Tibial nerve (tissue), 4 donors: Measurements from ENCODE around the gene MSI2.

Experiments
- EP300 ChIP-seq, 2 donors: sonication (generic); formaldehyde crosslinking; IDR thresholded peaks; one replicate each; pipeline ENCODE4 v1.6.1; 2017; ENCODE audit warnings: antibody characterized with exemption in 2 of 2, mild to moderate bottlenecking in 1 of 2
- POLR2A ChIP-seq, 2 donors: fragments of 450-650 bp; IDR thresholded peaks; one replicate each; pipeline ENCODE4 v1.6.1; 2017; ENCODE audit warnings: antibody characterized with exemption in 2 of 2, mild to moderate bottlenecking in 2 of 2, moderate library complexity in 2 of 2
- TF ChIP-seq, protein P1 (sequence below), 5 experiments: fragments of 200-600 bp in 3 of 5; fragments of 450-650 bp in 2 of 5; sonication (generic) in 3 of 5; IDR thresholded peaks; one replicate each; pipeline ENCODE4 v1.5.1; 2016 to 2019; ENCODE audit warnings: antibody characterized with exemption in 5 of 5, mild to moderate bottlenecking in 3 of 5, moderate library complexity in 2 of 5

DNA sequence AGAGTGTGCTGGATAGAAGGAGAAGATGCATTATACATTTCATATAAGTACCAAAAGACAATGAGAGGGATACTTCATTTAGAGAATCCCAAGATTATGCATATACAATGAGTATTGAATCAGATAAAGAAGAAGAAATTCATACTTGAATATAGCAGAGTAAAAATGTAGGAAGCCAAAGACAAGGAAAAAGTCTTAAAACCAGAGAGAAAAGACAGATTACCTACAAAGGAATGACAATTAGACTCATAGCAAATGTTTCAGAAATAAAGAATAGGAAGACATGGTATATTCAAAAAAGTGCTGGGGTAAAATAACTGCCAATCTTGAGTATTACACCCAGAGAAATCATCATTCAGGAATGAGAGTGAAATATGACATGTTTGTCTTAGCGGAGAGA, 6.8 kb upstream of the MSI2 start:
- TF ChIP-seq POLR2A (IDR thresholded peaks at IDR 0.05) (no peak), EP300 (IDR thresholded peaks at IDR 0.05) (no peak)
- TF ChIP-seq, protein P1, sequence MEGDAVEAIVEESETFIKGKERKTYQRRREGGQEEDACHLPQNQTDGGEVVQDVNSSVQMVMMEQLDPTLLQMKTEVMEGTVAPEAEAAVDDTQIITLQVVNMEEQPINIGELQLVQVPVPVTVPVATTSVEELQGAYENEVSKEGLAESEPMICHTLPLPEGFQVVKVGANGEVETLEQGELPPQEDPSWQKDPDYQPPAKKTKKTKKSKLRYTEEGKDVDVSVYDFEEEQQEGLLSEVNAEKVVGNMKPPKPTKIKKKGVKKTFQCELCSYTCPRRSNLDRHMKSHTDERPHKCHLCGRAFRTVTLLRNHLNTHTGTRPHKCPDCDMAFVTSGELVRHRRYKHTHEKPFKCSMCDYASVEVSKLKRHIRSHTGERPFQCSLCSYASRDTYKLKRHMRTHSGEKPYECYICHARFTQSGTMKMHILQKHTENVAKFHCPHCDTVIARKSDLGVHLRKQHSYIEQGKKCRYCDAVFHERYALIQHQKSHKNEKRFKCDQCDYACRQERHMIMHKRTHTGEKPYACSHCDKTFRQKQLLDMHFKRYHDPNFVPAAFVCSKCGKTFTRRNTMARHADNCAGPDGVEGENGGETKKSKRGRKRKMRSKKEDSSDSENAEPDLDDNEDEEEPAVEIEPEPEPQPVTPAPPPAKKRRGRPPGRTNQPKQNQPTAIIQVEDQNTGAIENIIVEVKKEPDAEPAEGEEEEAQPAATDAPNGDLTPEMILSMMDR (IDR thresholded peaks at IDR 0.05), result no peak
